Measurements from ENCODE around the gene PGBD4.

Gene PGBD4

GRCh38 chr15:34126522-34126921 lies 24.6 kb downstream of the PGBD4 start:
- Histone ChIP-seq H3K36me3 (ENCODE audit: control insufficient read depth, insufficient read depth, low read length) (no peaks in the 10 kb centered on the region), H3K4me1 (no peaks in the 10 kb centered on the region), H3K9ac (no peak overlapping the region), H3K4me3 (ENCODE audit: low read depth, low read length) (no peak overlapping the region), H3K4me2 (ENCODE audit: low read length) (no peak overlapping the region), H3K27ac (no peak overlapping the region), H3K79me2 (no peaks in the 10 kb centered on the region), H3K9me3 (ENCODE audit: control insufficient read depth, low read length) (no peaks in the 10 kb centered on the region), H3K27me3 (ENCODE audit: control insufficient read depth, insufficient read depth, low read length) (no peaks in the 10 kb centered on the region), H2AFZ (no peak overlapping the region)
- TF ChIP-seq CTCF (IDR thresholded peaks at IDR 0.05): no peak

- no peaks in the 10 kb centered on the region for H3K36me3 ChIP-seq (ENCODE audit: control insufficient read depth, insufficient read depth, low read length)
- no peak for TF ChIP-seq CTCF (IDR thresholded peaks at IDR 0.05)
- no peak overlapping the region for H2AFZ ChIP-seq
These were observed 27.0 kb downstream of the PGBD4 start for GRCh38 chr15:34128898-34129297.

GRCh38 chr15:34132881-34133280 lies 31.0 kb downstream of the PGBD4 start:
- Histone ChIP-seq H3K9me3 (ENCODE audit: control insufficient read depth, low read length) (no peaks in the 10 kb centered on the region), H3K4me2 (ENCODE audit: low read length) (no peak overlapping the region), H2AFZ (no peak overlapping the region), H3K9ac (no peak overlapping the region), H3K27ac (no peak overlapping the region), H3K27me3 (ENCODE audit: control insufficient read depth, insufficient read depth, low read length) (no peaks in the 10 kb centered on the region), H3K4me1 (no peaks in the 10 kb centered on the region), H3K79me2 (no peaks in the 10 kb centered on the region), H3K4me3 (ENCODE audit: low read depth, low read length) (no peak overlapping the region), H3K36me3 (ENCODE audit: control insufficient read depth, insufficient read depth, low read length) (no peaks in the 10 kb centered on the region)
- TF ChIP-seq CTCF (IDR thresholded peaks at IDR 0.05): no peak

More at GRCh38 chr15:34128898-34129297, 27.0 kb downstream of the PGBD4 start:
- no peak overlapping the region for H3K9ac ChIP-seq
- no peaks in the 10 kb centered on the region for H3K4me1 ChIP-seq
- no peaks in the 10 kb centered on the region for H3K27me3 ChIP-seq (ENCODE audit: control insufficient read depth, insufficient read depth, low read length)
- no peaks in the 10 kb centered on the region for H3K9me3 ChIP-seq (ENCODE audit: control insufficient read depth, low read length)
- no peak overlapping the region for H3K4me3 ChIP-seq (ENCODE audit: low read depth, low read length)
- no peaks in the 10 kb centered on the region for H3K79me2 ChIP-seq
- no peak overlapping the region for H3K4me2 ChIP-seq (ENCODE audit: low read length)
- H3K27ac ChIP-seq: no peak overlapping the region

GRCh38 chr15:34133511-34133910 lies 31.6 kb downstream of the PGBD4 start:
- Histone ChIP-seq H3K9me3 (ENCODE audit: control insufficient read depth, low read length) (no peaks in the 10 kb centered on the region), H3K4me2 (ENCODE audit: low read length) (no peak overlapping the region), H3K36me3 (ENCODE audit: control insufficient read depth, insufficient read depth, low read length) (no peaks in the 10 kb centered on the region), H3K4me1 (no peaks in the 10 kb centered on the region), H3K79me2 (no peaks in the 10 kb centered on the region), H3K27ac (no peak overlapping the region), H2AFZ (no peak overlapping the region), H3K4me3 (ENCODE audit: low read depth, low read length) (no peak overlapping the region), H3K9ac (no peak overlapping the region), H3K27me3 (ENCODE audit: control insufficient read depth, insufficient read depth, low read length) (no peaks in the 10 kb centered on the region)
- TF ChIP-seq CTCF (IDR thresholded peaks at IDR 0.05): no peak

- no peak overlapping the region for H3K4me3 ChIP-seq (ENCODE audit: low read depth, low read length)
- no peak for TF ChIP-seq CTCF (IDR thresholded peaks at IDR 0.05)
- no peak overlapping the region for H3K27ac ChIP-seq
- H3K9me3 ChIP-seq (ENCODE audit: control insufficient read depth, low read length): no peaks in the 10 kb centered on the region
- H3K4me1 ChIP-seq: no peaks in the 10 kb centered on the region
- no peak overlapping the region for H3K9ac ChIP-seq
- no peak overlapping the region for H2AFZ ChIP-seq
- no peaks in the 10 kb centered on the region for H3K27me3 ChIP-seq (ENCODE audit: control insufficient read depth, insufficient read depth, low read length)
- no peaks in the 10 kb centered on the region for H3K36me3 ChIP-seq (ENCODE audit: control insufficient read depth, insufficient read depth, low read length)
- no peak overlapping the region for H3K4me2 ChIP-seq (ENCODE audit: low read length)
- H3K79me2 ChIP-seq: no peaks in the 10 kb centered on the region
These were observed 45.7 kb downstream of the PGBD4 start for GRCh38 chr15:34147371-34148140.
